NCI-H82 treated with DMSO at 0.1 percent for 48 hours (cell line): ENCODE measurements around the gene SLC30A4.

Experiments used
- DNase-seq: peaks from one replicate; lab custom pipeline; 2025; ENCODE audit not compliant: unreplicated experiment; lab: John Stamatoyannopoulos, UW

The SLC30A4 gene

DNA sequence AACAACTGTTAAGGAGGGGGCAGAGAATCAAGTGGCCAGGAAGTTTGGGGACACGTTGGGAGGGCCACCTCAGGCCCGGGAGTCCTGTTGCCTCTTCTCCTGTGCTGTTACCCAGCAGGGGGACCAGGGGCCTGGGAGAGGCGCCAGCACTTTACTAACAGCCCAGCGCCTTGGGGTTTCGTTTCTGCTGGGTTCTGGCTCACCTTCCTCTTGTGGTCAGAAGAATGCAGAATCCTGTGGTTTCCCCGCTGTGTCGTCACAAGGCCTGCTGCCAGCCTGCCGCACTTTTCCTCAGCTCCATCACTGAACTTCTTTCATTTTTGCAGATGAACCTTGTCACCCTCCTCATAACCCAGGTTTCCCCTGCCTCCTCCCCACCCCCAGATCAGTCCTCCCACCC lies 67.7 kb downstream of the SLC30A4 start:
- DNase-seq, result no peak

DNA sequence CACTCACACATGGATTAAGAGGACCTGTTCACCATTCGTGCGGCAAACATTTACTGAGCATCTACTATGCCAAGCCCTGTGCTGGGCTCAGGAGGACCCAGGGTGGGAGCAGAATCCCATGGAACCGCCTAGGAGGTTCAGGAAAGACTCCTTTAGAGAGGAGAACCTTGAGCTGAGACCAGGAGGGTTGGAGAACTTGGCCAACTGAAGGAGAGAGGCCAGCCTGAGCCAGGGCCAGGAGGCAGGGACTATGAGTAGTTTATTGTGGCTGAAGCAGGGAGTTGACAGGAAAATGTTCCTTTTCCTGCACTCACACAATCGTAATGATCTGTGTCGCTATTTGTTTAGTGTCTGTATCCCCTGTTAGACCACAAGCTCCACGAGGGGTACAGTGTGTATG lies 71.3 kb downstream of the SLC30A4 start:
- no peak for DNase-seq

DNA sequence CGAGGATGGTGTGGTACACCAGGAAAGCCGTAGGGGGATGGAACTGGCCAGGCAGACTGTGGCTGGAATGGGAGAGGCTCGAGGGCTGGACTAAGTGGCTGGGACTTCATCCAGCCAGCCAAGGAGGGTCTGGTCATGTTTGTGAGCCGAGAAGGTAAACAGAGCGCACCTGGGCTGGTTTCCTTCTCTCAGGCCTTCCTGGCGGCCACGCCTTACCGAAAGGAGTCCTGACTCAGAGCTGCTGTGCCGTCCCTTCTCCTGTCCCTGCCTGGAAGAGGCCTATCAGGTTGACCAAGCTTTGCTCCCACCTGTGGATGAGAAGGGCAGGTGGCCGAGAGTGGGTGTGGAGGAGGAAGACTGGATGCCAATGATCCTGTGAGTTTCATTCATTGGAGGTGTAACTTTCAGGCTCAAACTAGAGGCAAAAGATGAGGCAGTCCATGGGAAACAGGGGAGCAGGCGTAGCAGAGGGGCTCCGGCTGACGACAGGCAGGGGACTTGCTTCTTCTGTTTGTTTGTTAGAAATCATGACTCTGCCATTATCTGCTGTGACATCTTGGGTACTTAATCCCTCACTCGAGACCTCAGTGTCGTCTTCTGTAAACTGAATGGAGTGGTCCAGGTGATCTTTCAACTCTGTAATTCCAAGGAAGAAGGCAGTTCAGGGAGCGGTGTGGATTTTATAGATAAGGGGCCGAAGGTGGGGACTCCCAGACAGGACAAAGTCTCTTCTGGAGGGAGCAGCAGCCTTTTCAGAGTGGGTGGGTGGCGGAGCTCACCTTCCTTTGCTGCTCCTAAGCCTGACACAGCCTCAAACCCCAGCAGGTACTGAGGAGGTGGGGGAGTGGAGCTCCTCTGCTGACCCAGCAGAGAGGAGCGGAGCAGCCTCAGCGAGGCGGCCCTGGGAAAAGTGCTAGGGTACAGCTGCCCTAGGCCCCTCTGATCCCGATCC lies 72.4 kb downstream of the SLC30A4 start:
- no peak for DNase-seq

DNA sequence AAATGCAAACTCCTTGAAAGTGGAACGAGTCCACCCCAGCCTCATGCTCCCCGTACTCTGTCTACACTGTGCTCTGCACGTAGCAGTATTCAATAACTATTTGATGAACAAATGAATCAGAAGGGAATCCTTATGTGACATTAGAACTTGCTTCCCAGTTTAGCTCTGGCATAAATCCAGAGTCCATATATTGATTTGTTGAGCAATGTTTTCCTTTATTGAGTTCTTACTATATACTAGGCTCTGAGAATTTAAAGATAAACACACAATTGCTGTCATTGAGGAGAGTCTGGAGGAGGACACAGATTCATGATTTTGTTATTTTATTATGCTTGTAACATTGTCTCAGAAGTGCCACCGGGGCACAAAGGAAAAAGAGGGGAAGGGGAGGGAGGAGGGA lies 73.2 kb downstream of the SLC30A4 start:
- no peak for DNase-seq

DNA sequence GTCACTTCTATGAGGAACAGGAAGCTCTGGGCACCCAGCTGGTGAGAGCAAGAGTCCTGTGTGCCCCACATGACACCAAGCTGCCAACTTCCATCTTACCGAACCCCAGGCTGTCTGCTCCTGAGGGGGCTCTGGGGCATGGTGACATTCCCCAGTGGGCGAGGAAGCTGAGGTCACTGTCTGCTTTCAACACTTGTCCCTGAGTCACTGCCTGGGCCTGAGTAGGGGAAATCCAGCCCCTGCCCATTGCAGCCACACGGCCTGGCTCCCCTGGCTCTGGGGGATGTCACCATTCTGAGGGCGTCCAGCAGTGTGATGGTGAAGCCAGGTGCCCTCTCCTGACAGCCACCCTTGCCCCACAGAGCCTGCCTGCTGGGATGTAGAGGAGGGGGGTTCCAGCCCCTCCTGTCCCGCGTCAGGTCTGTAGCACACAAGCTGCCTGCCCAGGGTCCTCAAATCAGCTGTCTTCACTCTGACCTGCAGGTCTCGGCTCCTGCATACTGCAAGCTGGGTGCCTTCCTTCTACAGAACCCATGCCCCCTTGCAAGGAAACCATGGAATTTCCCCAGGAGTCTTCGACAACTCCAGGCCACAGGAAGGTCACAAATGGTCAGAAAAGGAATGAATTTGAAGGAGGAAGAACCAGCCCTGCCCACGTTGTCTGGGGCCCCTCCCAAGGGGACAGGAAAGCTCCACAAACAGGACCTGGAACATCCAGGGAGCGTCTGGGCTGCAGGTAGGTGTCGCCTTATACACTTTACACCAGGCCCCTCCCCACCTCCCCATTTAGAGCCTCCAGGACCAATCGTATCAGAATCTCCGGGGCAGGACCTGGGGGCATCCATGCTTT lies 74.3 kb downstream of the SLC30A4 start:
- DNase-seq, result no peak

DNA sequence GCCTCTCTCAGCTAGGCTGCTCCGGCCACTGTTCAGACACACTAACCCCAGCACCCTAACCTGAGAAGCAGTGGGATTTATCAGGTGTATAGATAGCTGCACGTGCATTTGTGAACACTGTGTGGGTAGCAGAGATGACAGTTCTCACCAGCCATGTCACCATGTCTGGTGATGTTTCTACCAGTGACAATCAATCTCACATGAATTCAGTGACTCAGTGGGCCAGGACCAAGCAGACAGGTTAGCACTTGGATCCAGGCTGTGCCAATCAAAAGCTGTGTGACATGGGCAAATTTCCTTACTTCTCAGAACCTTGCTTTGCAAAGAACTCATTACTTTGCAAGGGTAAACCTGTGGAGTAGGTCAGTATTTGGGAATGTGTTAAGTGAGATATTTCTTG lies 78.9 kb downstream of the SLC30A4 start:
- no peak for DNase-seq

DNA sequence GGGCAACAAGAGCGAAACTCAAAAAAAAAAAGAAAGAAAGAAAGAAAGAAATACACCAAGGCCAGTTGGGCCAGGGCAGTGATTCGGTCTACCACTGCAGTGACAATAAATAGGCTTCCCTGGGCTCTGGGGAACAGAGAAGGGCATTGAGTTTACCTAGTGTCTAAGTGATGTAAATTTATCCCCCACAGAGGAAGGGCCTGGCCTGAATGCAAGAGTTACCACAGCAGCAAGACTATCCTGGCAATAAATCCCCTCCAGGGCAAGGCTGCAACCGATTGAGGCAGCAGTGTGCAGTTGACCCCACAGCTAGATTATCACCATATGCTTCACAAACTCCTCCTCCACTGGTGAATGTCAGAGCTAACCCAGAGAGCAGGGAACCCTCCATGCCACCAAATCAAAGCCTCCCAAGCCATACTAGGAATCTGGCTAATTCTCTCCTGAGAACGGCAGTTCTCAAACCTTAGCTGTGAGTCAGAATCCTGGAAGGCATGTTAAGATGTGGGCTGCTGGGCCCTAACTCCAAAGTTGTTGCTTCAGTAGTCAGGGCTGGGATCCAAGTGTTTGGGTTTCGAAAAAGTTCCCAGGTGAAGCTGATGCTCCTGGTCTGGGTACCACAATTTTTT lies 79.9 kb downstream of the SLC30A4 start:
- no peak for DNase-seq

DNA sequence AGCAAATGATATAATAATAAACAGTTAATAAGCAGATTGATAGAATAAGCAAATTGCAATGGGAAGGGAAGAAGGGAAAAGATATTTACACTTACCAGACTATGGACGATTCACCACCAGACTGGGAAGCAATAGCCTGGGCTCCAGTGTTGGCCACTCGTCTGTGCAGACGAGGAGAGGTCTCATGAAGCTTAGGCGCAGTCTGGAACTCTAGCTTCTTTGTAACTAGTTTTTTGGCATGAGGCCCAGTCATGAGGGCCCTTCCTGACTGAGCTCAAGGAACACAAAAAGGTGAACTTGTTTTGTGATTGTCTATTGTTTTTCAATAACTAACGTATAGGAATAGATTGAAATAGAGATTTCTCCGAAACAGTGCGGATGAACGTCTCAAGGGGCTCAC lies 80.9 kb downstream of the SLC30A4 start:
- DNase-seq, result no peak

DNA sequence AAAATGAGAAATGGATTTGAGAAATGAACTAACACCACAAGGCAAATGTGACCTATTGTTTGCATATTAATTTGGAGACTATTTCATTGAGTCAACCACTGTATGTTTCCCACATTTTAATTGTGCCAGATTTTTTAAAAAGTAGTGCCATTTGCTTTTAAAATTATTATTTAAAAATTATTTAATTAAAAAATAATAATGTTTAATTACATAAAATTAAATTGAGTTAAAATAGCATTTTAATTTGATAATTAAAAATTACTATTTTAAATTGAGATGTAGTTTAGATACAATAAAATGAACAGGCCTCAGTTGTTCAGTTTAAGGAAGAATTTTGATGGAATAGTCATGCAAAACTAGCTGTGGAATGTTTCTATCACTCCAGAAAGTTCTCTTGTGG lies 81.5 kb downstream of the SLC30A4 start:
- no peak for DNase-seq

DNA sequence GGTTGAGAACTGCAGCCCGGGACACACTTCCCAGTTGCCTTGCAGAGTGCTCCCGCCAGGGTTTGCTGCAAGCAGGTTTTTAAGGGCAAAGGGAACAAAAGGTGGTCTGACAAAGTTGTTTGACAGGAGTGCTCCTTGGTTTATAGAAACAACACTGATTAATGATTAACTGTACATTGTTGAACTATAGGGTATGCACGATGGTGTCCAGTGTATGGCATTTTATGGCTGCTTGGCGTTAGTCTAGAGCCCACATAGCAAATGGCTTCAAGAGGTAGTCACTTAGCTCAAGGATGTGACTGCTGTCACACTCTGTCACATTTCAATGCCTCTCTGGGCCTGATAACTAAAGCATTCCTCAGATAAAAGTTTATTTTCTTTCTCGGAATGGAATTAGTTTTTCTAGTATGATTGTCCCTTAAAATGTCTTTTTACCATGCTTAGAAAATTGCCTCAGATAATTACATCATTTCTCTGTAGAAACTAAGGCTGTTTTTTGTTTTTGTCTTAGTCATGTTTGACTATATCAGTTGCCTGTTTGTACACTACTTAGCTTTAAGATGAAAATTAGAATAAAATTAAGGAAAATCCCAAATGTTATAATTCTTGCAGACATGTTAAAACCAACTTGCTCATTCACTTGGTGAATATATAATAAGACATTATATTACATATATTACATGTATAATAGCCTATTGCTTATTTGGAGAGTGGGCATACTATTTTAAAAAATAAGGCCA lies 82.9 kb downstream of the SLC30A4 start:
- DNase-seq, result no peak

DNA sequence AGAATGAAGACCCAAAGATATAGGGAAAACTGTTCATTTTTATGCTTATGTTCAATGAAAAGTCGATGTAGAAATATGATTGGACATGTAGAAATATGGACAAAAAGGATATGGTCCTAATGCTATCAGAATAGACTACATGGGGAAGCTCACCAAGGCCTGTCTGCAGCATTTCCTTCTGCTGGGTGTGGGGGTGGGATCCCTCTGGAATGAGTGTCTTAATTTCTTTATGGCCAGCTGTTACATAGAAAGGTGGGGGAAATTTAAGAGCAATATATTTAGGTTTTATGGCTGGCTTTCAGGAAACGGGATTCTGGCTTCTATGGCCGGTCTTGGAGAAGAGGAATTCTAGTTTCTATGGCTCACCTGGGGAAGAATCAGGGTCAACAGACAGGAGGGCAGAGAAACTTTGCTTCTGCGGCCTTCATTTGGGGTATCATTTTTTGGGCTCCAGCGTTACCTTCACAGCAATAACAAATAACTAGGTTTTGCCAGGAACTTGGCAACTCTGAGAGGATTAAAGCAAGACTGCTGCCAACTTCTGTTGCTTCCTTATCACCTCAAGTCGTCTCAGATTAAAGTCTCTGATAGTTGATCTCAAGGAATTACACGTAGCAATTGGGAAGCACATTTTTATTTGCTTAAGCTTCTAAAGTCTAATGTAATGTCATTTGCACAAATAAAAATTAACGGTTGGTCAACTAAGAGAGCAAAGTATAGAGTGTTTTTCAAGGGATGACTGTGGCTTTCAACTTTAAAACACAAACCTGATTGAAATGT lies 87.2 kb downstream of the SLC30A4 start:
- no peak for DNase-seq

DNA sequence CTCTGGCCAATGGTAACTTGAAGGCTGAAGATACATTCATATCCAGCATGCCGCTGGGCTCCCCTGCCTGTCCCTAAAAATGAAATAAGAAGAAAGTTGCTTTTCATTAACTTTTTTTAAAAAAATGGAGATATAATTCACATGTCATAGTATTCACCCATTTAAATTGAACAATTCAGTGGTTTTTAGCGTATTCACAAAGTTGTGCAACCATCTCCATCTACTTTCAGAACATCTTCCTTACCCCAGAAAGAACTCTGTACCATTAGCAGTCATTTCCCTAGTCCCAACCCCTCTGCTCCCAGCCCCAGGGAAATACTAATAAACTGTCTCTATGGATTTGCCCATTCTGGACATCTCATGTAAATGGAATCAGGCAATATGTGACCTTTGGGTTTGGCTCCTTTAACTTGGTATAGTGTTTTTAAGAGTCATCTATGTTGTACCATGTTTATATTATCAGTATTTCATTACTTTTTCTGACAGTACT lies 88.4 kb downstream of the SLC30A4 start:
- no peak for DNase-seq

DNA sequence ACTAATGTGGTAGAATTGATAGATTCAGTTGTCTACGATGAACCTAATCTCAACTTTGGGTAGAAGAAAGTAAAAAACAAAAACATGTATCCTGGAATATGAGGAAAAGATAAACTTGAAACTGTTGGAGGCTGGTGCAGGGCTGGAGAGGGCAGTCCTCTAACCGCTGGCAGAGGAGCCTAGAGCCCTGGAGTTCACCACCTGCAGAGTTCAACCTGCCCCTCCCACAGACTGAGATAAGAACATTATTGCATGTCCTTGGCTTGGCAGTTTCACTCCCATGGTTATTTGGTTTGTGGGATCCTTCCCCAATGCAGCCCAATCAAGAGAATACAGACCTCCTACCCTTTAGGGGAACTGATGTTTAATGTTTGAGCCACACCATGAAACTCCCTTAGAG lies 91.0 kb downstream of the SLC30A4 start:
- DNase-seq, result no peak

DNA sequence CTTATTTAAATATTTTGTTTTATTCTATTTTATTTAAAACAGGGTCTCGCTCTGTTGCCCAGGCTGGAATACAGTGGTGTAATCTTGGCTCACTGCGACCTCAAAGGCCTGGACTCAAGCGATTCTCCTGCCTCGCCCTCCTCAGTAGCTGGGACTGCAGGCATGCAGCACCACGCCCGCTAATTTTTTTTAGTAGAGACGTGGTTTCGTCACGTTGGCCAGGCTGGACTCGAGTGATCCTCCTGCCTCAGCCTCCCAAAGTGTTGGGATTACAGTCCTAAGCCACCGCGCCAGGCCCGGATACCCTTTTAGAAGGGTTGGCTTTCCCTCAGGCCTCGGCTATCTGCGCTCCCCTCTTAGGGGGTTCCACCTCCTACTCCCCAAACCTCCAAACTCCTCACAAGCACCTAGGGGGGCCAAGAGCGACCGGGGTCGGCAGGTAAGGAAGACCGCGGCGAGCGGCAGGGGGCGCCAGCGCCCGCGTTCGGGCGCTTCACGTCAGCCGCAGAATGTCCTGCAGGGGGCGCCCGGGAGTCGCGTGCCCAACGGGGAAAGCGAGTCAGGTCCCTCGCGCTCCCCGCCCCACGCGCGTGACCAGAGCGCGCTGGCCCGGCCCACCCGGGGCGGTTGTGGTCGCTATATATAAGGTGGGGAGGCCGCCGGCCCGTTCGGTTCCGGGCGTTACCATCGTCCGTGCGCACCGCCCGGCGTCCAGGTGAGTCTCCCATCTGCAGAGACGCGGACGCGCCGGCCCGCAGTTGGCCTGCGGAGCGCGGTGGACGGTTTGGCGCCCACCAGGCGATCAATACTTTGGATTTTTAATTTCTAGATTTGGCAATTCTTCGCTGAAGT lies 92.4 kb downstream of the SLC30A4 start:
- no peak for DNase-seq
